Mesothelial cell of epicardium (in vitro differentiated cells): Measurements from ENCODE around the gene PLA2G4A. TPM values are rescaled to one million over a fixed set of nuclear protein-coding genes. Genes with fewer than 3 reads are reported as not detected.

Source experiments
- DNase-seq, 2 experiments: peaks; one replicate each; pipeline ENCODE4 v3.0.0; 2021; ENCODE audit warnings: low spot score in 2 of 2; ENCODE audit not compliant: unreplicated experiment in 2 of 2
- H3K27ac Mint-ChIP-seq: 2 replicates; pipeline ENCODE4 v1.8.0; 2021; ENCODE audit warnings: mixed read lengths
- H3K27me3 Mint-ChIP-seq: 2 replicates; pipeline ENCODE4 v1.8.0; 2021; ENCODE audit warnings: low read depth, mixed read lengths
- H3K36me3 Mint-ChIP-seq: 2 replicates; pipeline ENCODE4 v1.8.0; 2021; ENCODE audit warnings: mixed read lengths
- H3K4me1 Mint-ChIP-seq: 2 replicates; pipeline ENCODE4 v1.8.0; 2021; ENCODE audit warnings: mixed read lengths
- H3K4me3 Mint-ChIP-seq: 2 replicates; pipeline ENCODE4 v1.8.0; 2021; ENCODE audit warnings: mild to moderate bottlenecking, moderate library complexity, mixed read lengths
- H3K9me3 Mint-ChIP-seq: 2 replicates; pipeline ENCODE4 v1.8.0; 2021; ENCODE audit warnings: mixed read lengths
- CTCF ChIP-seq: fragments of 200-600 bp; sonication (generic); IDR thresholded peaks from one replicate; pipeline ENCODE4 v1.5.0; 2021; ENCODE audit warnings: antibody characterized with exemption; ENCODE audit not compliant: unreplicated experiment
- total RNA-seq: library from RNA; stranded (reverse); gene quantifications from 3 replicates; pipeline ENCODE4 v1.2.1, GENCODE V29; 2021

PLA2G4A gene
- total RNA-seq, 1 donor from 2014 or later: 12.5 TPM

DNA sequence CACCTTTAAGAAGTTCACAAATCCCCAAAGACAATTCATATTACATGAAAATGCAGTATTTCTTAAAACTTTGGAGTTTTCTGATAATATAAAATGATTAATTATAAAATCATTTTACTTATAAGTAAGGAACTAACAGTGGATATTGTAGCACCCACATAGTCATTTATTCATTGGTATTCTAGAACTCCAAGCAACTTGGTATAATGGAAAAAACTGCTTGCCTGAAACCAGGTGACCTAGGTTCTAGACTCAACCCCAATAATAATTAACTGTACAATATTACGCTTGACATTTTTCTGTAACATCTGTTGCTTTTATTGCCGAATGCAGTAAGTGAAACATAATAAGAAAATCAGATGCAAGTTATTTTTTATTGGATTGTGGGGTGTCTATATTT is 2.4 kb downstream of the PLA2G4A start:
- no peak for DNase-seq
- H3K4me3 Mint-ChIP-seq: peak overlapping the region; percentile 13
- H3K27me3 Mint-ChIP-seq: no peaks in the 10 kb centered on the region

DNA sequence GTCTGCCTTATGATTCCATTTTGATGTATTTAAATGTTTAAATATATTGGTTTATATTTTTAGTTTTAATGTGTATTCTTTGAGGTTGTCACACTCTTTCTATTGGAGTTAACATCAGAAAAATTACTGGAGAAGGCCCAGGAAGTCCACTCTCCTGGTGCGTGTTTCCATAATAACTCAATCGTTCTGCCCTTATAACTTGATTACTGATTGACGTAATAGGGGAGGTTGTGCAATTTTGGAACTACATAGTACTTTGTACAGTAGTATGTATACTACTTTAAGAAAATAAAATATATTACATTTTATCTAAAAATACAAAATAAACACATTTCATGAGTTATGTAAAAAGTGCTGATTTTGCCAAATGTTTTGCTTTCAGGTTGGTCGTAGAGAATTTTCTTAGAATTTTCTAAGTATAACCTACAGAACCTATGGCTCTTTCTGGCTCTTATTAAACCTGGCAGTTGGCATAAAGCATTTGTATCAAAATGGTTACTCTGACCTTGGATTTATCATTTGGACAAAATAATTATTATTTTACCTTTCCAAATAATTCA is 5.7 kb downstream of the PLA2G4A start:
- H3K9me3 Mint-ChIP-seq: peaks cover 5% of the 10 kb centered on the region
- H3K27me3 Mint-ChIP-seq: no peaks in the 10 kb centered on the region
- DNase-seq: no peak
- H3K36me3 Mint-ChIP-seq: no peaks in the 10 kb centered on the region
- H3K4me3 Mint-ChIP-seq: no peak overlapping the region
- TF ChIP-seq CTCF: no peak
- H3K27ac Mint-ChIP-seq: no peak overlapping the region
- H3K4me1 Mint-ChIP-seq: peaks cover 36% of the 10 kb centered on the region

More for the DNA sequence above, 2.4 kb downstream of the PLA2G4A start:
- no peak for TF ChIP-seq CTCF
- no peaks in the 10 kb centered on the region for H3K36me3 Mint-ChIP-seq
- H3K4me1 Mint-ChIP-seq: peaks cover 19% of the 10 kb centered on the region
- H3K27ac Mint-ChIP-seq: no peak overlapping the region
- no peaks in the 10 kb centered on the region for H3K9me3 Mint-ChIP-seq

DNA sequence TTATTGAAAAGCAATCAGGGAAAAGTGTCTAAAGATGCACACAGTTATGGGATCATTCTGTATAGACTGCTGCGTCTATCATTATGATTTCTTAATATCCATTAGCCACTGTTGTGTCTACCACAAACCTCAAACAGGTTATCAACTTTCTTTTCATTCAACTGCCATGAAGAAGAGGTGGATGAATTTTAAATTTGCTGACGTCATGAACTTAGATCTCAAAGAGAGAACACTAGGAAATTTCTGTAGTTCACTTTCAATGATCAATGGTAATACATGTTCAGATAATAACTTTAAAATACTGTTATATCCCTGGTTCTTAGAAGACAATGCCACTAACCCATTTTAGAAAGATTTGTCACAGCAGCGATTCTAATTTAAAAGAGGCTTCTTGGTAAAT is 6.7 kb downstream of the PLA2G4A start:
- no peak for TF ChIP-seq CTCF
- Mint-ChIP-seq H3K27ac (no peak overlapping the region), H3K27me3 (no peaks in the 10 kb centered on the region), H3K9me3 (peaks cover 5% of the 10 kb centered on the region), H3K36me3 (no peaks in the 10 kb centered on the region), H3K4me3 (no peak overlapping the region), H3K4me1 (peaks cover 34% of the 10 kb centered on the region)
- no peak for DNase-seq

DNA sequence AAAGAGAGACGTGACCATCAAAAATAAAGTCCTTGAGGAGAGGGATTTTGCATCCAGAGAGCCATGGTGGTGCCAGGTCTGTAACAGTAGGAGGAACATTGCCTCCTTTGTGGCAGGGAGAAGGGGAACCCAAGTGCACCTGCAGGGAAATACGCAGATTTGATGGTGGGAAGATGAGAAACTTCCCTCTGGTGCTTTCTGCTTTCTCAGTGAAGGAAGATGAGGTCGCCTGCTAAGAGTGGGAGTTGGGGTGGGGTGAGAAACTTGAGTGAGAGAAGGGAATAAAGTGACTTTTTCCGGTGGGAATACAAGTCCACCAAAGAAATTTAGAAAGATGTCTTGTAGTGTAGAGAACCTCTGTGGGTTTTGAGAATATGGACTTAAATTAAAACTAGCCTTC is 9.1 kb downstream of the PLA2G4A start:
- Mint-ChIP-seq H3K4me3 (no peak overlapping the region), H3K27me3 (no peaks in the 10 kb centered on the region), H3K9me3 (peaks cover 5% of the 10 kb centered on the region), H3K27ac (peak overlapping the region; percentile 47), H3K4me1 (peaks cover 44% of the 10 kb centered on the region), H3K36me3 (no peaks in the 10 kb centered on the region)
- TF ChIP-seq CTCF: no peak
- no peak for DNase-seq

- Mint-ChIP-seq H3K4me1 (peaks cover 44% of the 10 kb centered on the region), H3K9me3 (peaks cover 5% of the 10 kb centered on the region), H3K27me3 (no peaks in the 10 kb centered on the region), H3K27ac (peak overlapping the region; percentile 82), H3K4me3 (no peak overlapping the region), H3K36me3 (no peaks in the 10 kb centered on the region)
- TF ChIP-seq CTCF: no peak
- no peak for DNase-seq
These were observed 9.8 kb downstream of the PLA2G4A start for GRCh38 chr1:186838380-186839040.

DNA sequence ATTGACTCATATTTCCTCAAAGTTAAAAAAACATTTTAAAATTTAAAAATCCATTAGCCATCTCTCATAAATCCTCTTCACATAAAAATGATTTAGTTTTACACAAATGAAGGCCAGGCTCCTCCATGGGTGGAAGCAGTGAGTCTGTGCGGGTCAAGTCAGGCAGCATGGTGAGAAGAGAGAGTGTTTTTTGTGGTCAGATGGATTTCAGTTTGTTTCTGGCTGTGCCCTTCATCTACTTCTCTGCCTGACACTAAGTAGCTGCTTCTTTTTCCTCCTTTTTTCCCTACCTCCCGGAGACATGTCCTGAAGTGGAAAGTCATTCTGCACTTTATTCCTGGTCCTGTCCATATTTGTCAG is 10.3 kb downstream of the PLA2G4A start:
- no peak for DNase-seq
- Mint-ChIP-seq H3K4me3 (no peak overlapping the region), H3K27me3 (no peaks in the 10 kb centered on the region), H3K27ac (peak overlapping the region; percentile 82), H3K4me1 (peaks cover 40% of the 10 kb centered on the region), H3K9me3 (peaks cover 5% of the 10 kb centered on the region), H3K36me3 (no peaks in the 10 kb centered on the region)
- no peak for TF ChIP-seq CTCF
